Psoas muscle (tissue), 8 donors: ENCODE measurements around the gene ATG7. TPM values are rescaled to one million over a fixed set of nuclear protein-coding genes. Genes with fewer than 3 reads are reported as not detected.

Experiments
- ATAC-seq, 4 donors: fragments of 200-7000 bp; cut with Tn5 transposase; one replicate each; pipeline ENCODE4 v1.9.1; 2020; ENCODE audit warnings: moderate library complexity in 3 of 4, mild to moderate bottlenecking in 2 of 4
- DNase-seq, 2 donors: peaks; one replicate each; pipeline ENCODE4 v3.0.0-alpha.2; 2020
- H3K27ac ChIP-seq: fragments of 200-600 bp; one replicate; pipeline ENCODE4 v1.8.0; 2022
- H3K27me3 ChIP-seq, 3 donors: fragments of 200-600 bp in 1 of 3; one replicate each; pipeline versions ENCODE4 v1.6.1 to v1.8.0; 2013 to 2022; ENCODE audit warnings: low read length in 2 of 3, mild to moderate bottlenecking in 2 of 3, moderate library complexity in 1 of 3; ENCODE audit not compliant: insufficient read depth in 3 of 3
- H3K36me3 ChIP-seq, 2 donors: fragments of 200-600 bp in 1 of 2; one replicate each; pipeline versions ENCODE4 v1.6.1 to v1.8.0; 2013 to 2022; ENCODE audit warnings: low read depth in 1 of 2, mild to moderate bottlenecking in 1 of 2, moderate library complexity in 1 of 2; ENCODE audit not compliant: insufficient read depth in 1 of 2
- H3K4me1 ChIP-seq: fragments of 200-600 bp; one replicate; pipeline ENCODE4 v1.8.0; 2022
- H3K4me3 ChIP-seq: fragments of 200-600 bp; one replicate; pipeline ENCODE4 v1.8.0; 2022; ENCODE audit warnings: mild to moderate bottlenecking
- H3K9me3 ChIP-seq: fragments of 200-600 bp; one replicate; pipeline ENCODE4 v1.8.0; 2022
- CTCF ChIP-seq: fragments of 200-600 bp; IDR thresholded peaks from one replicate; pipeline ENCODE4 v1.8.0; 2022; ENCODE audit warnings: antibody characterized with exemption
- WGBS, 3 donors: extraction: QIAGEN DNeasy Blood & Tissue Kit; methylation state at CpG; one replicate each; pipeline versions ENCODE4 v1.1.6 to v1.1.7; 2013; 5-methylcytosine and 5-hydroxymethylcytosine counted together
- intact Hi-C, 2 donors: fragments of 100-400 bp; cut with DNase I; formaldehyde crosslinking; loops; one replicate each; pipeline versions ENCODE4 v1.11.0 to v1.14.2; 2022
- polyA plus RNA-seq, 3 donors: library from polyadenylated mRNA; stranded (reverse); fragments of 200-250 nt; gene quantifications; one replicate each; pipeline ENCODE4 v1.2.3, GENCODE V29; 2013
- total RNA-seq, 4 donors: library from RNA; stranded (reverse); fragmentation: NEBNext Ultra II Directional in 2 of 4; extraction: Animal tissue kit (Norgen Biotek cat#: 25700) in 2 of 4; gene quantifications; one replicate each; pipeline versions ENCODE4 v1.2.1 to v1.2.4, GENCODE V29; 2021 to 2023
- donor health status: healthy with polysubstance abuse.
- donor health status: DM: no; HTN: no; CAD: no; lungs with moderate emphysema.
- donor health status: Bipolar disorder and iron deficiency.
- donor health status: healthy.
- donor health status: DM: yes; HTN: yes; CAD: no.
- donor health status: DM: no; HTN: no; CAD: no.
- donor health status: DM: no; HTN: no; CAD: no.
- donor health status: DM: yes; HTN: yes; CAD: no.

The ATG7 gene
- total and polyA plus RNA-seq, 7 donors: 5.9 to 15.0 (median 13.5) TPM

GRCh38 chr3:11297126-11297525 lies 24.9 kb downstream of the ATG7 start:
- no peaks in the 10 kb centered on the region for H3K4me1 ChIP-seq
- 93 to 99% (median 98%) methylated on average over 4 of the region's 4 CpGs for WGBS, 3 donors
- H3K4me3 ChIP-seq: no peak overlapping the region
- H3K9me3 ChIP-seq: no peaks in the 10 kb centered on the region
- TF ChIP-seq CTCF: no peak
- ATAC-seq: no peak
- H3K27ac ChIP-seq: no peak overlapping the region
- DNase-seq: no peak
- H3K36me3 ChIP-seq: peaks cover 4 to 37% of the 10 kb centered on the region in 2 donors
- no peaks in the 10 kb centered on the region for H3K27me3 ChIP-seq
- intact Hi-C loops: no loop called here

GRCh38 chr3:11300970-11301369 lies 28.8 kb downstream of the ATG7 start:
- H3K36me3 ChIP-seq: peaks cover 6 to 55% of the 10 kb centered on the region in 2 donors
- ATAC-seq (no peak), DNase-seq (no peak)
- no peak overlapping the region for H3K27ac ChIP-seq
- H3K4me1 ChIP-seq: peaks cover 7% of the 10 kb centered on the region
- H3K9me3 ChIP-seq: no peaks in the 10 kb centered on the region
- no peak overlapping the region for H3K4me3 ChIP-seq
- H3K27me3 ChIP-seq: no peaks in the 10 kb centered on the region
- intact Hi-C loops: no loop called here
- WGBS, 3 donors: 95 to 98% (median 98%) methylated on average over 3 of the region's 3 CpGs
- no peak for TF ChIP-seq CTCF

- intact Hi-C loops: no loop called here
- ATAC-seq: no peak
- H3K27ac ChIP-seq: no peak overlapping the region
- no peaks in the 10 kb centered on the region for H3K27me3 ChIP-seq
- no peak overlapping the region for H3K4me3 ChIP-seq
- DNase-seq: no peak
- no peak for TF ChIP-seq CTCF
- peaks cover 13% of the 10 kb centered on the region for H3K4me1 ChIP-seq
- no peaks in the 10 kb centered on the region for H3K9me3 ChIP-seq
- H3K36me3 ChIP-seq: peaks cover 8 to 66% of the 10 kb centered on the region in 2 donors
These were observed 30.2 kb downstream of the ATG7 start for GRCh38 chr3:11302444-11302843.

GRCh38 chr3:11304175-11304574 lies 32.0 kb downstream of the ATG7 start:
- Histone ChIP-seq H3K4me1 (peaks cover 13% of the 10 kb centered on the region), H3K27me3 (no peaks in the 10 kb centered on the region), H3K9me3 (no peaks in the 10 kb centered on the region), H3K36me3 (peaks cover 13 to 75% of the 10 kb centered on the region in 2 donors), H3K27ac (no peak overlapping the region), H3K4me3 (no peak overlapping the region)
- ATAC-seq (no peak), DNase-seq (no peak)
- WGBS, 3 donors: 94 to 96% (median 95%) methylated on average over 6 of the region's 6 CpGs
- TF ChIP-seq CTCF: no peak
- intact Hi-C loops: no loop called here

GRCh38 chr3:11305509-11305908 lies 33.3 kb downstream of the ATG7 start:
- no peak for TF ChIP-seq CTCF
- peaks cover 13 to 75% of the 10 kb centered on the region in 2 donors for H3K36me3 ChIP-seq
- peak overlapping the region; percentile 5 for H3K27ac ChIP-seq
- H3K4me3 ChIP-seq: no peak overlapping the region
- H3K9me3 ChIP-seq: no peaks in the 10 kb centered on the region
- no peaks in the 10 kb centered on the region for H3K27me3 ChIP-seq
- ATAC-seq (peak; percentile 32 to 61 (median 40)), DNase-seq (no peak)
- 17 to 56% (median 20%) methylated on average over 1 of the region's 1 CpG for WGBS, 3 donors
- H3K4me1 ChIP-seq: peaks cover 13% of the 10 kb centered on the region
- intact Hi-C loops: no loop called here
